HL-60 (cell line): ENCODE data around the gene CGA.

Experiments used
- POLR2AphosphoS5 ChIP-seq: IDR thresholded peaks from 2 replicates; pipeline ENCODE4 v1.6.1; 2012; ENCODE audit warnings: low read depth
- REST ChIP-seq: IDR thresholded peaks from 2 replicates; pipeline ENCODE4 v1.6.1; 2012; ENCODE audit warnings: low read depth; ENCODE audit not compliant: insufficient replicate concordance
- SPI1 ChIP-seq: IDR thresholded peaks from 2 replicates; pipeline ENCODE4 v1.6.1; 2012; ENCODE audit warnings: low read depth, mild to moderate bottlenecking, borderline replicate concordance
- TF ChIP-seq, protein P1 (sequence below): IDR thresholded peaks from one replicate; pipeline ENCODE4 v1.5.1; 2011; ENCODE audit warnings: low read length, control low read depth, inconsistent platforms; ENCODE audit not compliant: insufficient read depth

- TF ChIP-seq, protein P1, sequence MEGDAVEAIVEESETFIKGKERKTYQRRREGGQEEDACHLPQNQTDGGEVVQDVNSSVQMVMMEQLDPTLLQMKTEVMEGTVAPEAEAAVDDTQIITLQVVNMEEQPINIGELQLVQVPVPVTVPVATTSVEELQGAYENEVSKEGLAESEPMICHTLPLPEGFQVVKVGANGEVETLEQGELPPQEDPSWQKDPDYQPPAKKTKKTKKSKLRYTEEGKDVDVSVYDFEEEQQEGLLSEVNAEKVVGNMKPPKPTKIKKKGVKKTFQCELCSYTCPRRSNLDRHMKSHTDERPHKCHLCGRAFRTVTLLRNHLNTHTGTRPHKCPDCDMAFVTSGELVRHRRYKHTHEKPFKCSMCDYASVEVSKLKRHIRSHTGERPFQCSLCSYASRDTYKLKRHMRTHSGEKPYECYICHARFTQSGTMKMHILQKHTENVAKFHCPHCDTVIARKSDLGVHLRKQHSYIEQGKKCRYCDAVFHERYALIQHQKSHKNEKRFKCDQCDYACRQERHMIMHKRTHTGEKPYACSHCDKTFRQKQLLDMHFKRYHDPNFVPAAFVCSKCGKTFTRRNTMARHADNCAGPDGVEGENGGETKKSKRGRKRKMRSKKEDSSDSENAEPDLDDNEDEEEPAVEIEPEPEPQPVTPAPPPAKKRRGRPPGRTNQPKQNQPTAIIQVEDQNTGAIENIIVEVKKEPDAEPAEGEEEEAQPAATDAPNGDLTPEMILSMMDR: no peak
- TF ChIP-seq REST: no peak
- TF ChIP-seq POLR2AphosphoS5: no peak
- no peak for TF ChIP-seq SPI1
Observed at GRCh38 chr6:87094576-87094975, 330 bp downstream of the CGA start.
